ENCODE data around the gene TMCC3.
"Not testable (repeated sequence)": the region's sequence is repeated elsewhere in the genome, so short reads cannot be mapped to it uniquely, and the experiment has no call there.

TMCC3 gene

DNA sequence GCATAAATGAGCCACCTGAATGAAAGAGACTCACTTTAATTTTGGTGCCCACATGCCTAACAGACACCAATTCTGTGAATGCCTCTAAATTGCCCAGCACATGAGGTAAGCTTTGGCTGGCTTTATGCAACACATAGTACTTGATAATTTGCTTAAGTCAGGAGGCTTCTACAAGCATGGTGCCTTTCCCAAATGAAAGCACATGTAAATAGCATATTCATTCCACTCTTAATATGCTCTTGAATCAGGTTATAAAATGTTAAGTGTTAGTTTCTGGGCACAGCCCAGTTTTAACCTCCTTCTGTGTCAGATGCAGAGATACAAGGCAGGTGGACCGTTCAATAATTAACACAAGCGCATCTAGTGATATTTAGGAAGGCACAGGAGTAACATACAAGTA, 15.6 kb downstream of the TMCC3 start:
- no peak for DNase-seq (ENCODE audit: low read depth)

DNA sequence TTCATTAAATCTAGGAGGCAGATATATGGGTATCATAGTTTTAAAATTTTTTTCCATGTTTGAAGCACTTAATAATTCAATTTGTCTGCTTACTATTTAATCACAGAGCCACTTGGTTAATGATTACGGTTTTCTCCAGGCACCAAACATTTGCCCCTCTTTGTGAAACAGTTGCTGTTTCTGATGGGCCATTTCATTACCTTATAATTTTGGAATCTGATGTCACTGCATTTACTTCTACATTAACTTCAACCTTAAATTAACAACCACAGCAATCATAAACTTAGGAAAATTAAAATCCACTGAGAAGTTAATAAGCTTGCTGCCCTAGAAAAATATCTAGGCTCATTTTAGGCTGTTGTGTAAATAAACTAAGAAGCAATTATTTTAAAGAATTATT, 17.0 kb downstream of the TMCC3 start:
- no peak for DNase-seq (ENCODE audit: low read depth)

DNA sequence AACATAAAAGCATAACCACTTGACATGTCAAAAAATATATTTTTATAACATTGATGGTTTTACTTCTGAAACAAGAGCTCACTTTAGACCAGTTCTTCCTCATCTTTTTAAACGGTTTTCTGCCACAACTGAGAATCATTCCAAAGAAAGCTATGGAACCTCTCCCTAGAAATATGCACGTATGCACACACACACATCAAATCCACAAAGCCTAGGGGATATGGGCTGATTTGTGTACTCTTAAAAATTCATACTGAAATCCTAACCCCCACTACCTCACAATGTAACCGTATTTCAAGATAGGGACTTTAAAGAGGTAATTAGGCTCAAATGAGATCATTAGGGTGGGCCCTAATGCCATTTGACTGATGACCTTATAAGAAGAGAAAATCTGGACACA, 19.3 kb downstream of the TMCC3 start:
- no peak for DNase-seq (ENCODE audit: low read depth)

DNA sequence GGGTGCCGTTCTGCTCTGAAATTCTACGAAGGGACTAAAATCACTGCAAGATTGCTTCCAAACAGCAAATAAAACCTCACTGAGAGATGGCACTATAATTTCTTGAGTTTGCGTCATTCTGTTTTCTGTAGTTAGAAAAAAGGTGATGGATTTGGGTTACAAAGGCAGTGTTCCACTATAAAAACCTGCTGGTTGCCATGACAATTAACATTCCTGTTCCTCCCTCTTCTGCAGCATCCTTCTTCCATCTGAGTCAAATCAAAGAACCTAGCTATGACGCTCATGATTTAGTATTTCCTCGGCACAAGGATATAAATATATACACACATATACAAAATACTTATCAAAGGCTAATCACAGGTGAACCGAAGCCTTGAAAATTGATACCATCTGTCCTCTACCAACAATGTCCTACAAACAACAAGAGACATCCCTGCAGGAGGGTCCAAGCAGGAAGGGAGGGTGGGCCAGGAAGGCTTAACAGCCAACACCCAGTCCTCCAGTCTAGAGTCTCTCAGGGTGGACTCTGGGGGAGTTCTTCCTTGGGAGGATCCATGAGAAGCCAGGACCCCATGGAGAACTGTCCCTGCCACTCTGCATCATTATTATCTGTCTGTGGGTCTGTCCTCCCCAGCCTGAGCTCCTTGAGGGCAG, 21.4 kb downstream of the TMCC3 start:
- no peak for DNase-seq (ENCODE audit: low read depth)

GRCh38 chr12:94628369-94628768, 22.0 kb downstream of the TMCC3 start:
- no peak for DNase-seq (ENCODE audit: low read depth)

GRCh38 chr12:94625531-94625930, 24.8 kb downstream of the TMCC3 start:
- DNase-seq (ENCODE audit: low read depth): no peak

DNA sequence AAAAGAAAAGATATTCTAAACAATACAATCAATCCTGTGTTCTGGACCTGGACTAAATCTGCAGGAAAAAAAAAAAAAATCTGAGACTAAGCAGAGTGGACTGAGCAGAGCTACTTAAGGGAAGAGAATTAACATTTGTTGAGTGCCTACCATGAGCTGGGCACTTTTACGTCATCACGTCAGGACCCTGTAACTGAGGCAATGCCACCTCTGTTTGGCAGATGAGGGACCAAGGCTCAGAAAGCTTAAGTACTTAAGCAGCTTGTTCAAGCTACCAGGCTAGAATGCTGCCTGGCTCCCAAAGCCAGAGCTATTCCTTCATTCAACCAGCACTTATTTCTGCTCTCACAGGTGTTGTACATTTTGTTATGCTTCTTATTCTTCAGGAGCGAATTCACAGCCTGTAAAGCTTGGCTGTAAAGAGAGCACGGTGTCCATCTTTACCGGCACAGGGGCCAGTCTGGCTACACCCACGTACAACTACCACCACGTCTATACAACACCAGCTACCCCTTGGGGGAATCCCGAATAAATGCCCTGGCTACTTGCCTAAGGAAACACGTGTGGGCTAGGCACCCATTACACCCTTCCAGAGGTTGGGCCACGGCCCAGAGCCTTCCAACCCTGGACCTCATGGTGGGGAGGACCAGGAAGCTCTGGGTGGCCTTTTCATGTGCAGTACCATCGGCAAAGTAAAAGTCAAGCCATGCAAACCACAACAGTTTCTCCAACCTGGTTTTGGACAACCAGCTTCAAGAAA, 27.0 kb downstream of the TMCC3 start:
- no peak for DNase-seq (ENCODE audit: low read depth)

- no peak for DNase-seq (ENCODE audit: low read depth)
These were observed 27.9 kb downstream of the TMCC3 start for GRCh38 chr12:94622475-94622874.

- no peak for DNase-seq (ENCODE audit: low read depth)
These were observed 28.5 kb downstream of the TMCC3 start for GRCh38 chr12:94621662-94622359.

DNA sequence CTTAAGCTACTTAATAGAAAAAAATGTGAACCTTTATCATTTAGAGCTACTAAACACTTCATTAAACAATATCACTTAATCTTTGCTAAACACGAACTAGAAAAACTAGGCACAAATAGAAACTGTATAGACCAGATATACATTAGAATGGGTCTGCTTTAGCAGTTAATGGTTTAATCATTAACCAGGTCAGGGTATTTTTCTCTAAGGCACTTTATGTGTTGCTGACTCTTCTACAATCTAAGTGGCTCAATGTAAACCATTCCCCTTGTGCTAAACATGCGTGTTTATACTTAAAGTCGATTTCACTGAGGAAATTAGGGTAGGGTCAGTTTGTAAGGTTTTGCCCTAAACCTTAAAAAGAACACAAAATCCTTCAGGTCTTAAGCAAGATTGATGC, 29.7 kb downstream of the TMCC3 start:
- no peak for DNase-seq (ENCODE audit: low read depth)

DNA sequence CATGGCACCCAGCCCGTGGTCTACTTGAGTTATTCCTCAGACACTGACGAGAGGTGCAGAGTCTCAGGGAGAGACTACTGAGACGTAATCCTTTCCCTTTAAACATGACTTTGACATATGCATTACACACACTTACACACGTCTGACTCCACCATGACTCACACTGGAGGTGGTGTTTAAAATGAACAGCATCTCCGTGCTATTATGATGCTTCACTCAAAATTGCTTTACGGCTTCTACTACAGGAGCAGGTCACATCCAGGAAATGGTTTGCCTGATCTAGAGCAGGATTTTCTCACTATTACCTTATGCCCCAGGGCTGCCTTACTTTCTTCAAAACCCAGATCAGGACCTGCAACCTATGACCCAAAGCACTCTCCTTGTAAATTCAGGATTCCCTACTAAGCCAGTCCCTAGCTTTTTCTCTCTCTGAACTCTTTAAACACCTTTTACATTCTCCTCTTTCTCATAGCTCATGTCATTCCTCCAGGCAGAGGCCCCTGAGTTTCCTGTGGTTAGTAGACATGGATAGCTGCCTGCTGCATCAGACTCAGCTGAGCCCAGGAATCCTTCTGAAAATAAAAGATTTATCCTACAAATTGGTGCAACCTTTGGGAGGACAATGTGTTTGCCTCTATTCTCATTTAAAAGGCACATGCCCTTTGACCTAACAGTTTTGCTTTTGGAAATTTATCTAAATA, 31.2 kb downstream of the TMCC3 start:
- DNase-seq (ENCODE audit: low read depth): no peak

- no peak for DNase-seq (ENCODE audit: low read depth)
These were observed 33.3 kb downstream of the TMCC3 start for GRCh38 chr12:94617101-94617500.

DNA sequence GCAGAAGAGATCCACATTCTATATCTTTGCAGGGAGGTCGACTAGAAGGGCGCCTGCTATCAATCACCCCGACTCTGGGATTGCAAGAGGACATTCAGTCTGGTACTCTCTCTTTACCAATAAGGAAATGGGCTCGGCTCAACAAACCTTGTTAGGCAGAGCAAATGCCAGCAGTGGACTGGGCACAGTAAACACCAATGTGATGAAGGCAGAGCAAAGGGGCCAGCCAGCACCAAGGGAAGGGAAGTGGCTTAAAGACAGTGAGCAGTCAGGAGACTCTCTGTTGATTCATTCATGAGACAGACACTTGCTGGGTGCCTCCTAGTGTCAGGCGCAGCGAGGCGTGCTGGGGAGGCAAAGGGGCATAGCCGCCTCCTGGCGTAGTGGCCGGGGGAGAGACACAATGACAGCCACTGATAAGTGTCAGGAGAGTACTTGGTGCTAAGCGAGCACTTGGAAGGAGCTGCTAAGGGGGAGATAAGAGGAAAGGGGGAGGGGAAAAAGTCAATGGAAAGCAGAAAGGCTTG, 34.1 kb downstream of the TMCC3 start:
- DNase-seq (ENCODE audit: low read depth): no peak

- DNase-seq (ENCODE audit: low read depth): no peak
These were observed 34.8 kb downstream of the TMCC3 start for GRCh38 chr12:94615260-94616181.

GRCh38 chr12:94614288-94614721, 36.1 kb downstream of the TMCC3 start:
- no peak for DNase-seq (ENCODE audit: low read depth)

DNA sequence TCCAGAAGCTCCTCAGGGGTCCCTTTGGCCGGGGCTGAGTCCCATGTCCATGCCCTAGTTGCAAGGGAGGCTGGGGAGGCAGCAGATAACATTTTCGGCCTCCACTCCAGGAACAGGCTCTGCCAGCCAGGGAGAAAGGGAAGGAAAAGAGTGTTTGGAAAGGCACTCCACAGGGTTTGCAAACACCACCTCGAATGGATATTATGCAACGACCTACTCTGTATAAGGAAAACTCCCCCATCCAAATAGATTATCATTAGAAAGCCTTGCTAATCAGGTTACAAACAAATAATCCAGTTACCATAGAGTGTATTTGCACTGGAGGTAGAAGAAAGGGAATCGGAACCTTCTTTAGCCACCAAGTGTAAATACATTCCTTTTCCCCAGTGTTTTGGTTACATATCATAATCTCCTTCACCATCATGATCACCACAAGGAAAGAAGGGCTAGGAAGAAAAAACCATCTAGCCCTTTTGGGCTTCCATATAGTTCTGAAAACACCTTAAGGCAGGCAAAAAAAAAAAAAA, 40.4 kb downstream of the TMCC3 start:
- no peak for DNase-seq (ENCODE audit: low read depth)

- not testable (repeated sequence) for DNase-seq (ENCODE audit: low read depth)
These were observed 43.5 kb downstream of the TMCC3 start for GRCh38 chr12:94606810-94607209.

- no peak for DNase-seq (ENCODE audit: low read depth)
These were observed 46.0 kb downstream of the TMCC3 start for GRCh38 chr12:94604366-94604698.

DNA sequence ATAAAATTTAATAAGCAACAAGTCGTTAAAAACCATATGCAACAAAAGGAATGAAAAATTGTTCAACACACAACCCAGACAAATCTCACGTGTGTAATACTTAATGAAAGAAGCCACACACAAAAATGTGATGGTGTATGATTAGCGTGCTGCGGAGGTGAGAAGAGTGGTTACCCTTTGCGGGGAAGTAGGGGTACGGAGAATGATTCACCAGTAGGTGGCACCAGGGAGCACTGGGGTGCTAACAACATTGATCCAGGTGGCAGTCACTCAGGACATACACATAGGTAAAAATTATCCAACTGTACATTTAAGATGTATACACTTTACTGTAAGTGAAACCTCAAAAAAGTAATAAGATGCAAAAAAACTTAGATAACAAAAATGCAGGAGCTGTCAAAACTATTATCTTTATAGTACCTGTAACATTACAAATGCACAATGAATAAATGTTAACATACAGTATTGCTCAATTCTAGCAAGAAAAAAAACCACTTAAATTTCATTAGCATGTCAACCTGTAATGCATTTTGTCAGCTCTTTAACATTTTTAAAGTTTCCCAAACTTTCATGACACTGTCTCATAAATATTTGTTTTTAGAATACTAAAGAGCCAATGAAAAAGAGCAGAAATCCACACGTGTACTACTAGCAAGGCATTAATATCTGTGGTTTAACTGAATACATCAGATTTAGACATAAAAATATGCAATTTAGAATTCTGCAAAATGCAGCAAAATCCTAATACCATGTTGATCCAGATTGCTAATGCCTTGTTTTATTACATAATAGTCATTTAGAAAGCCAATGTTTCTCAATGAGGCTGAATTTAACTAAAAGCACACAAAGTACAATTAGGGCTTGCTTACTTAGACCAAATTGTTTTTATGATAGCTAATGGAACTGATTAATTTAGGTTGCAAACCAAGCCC, 46.7 kb downstream of the TMCC3 start:
- peak; percentile 27 for DNase-seq (ENCODE audit: low read depth)

- DNase-seq (ENCODE audit: low read depth): no peak
These were observed 48.3 kb downstream of the TMCC3 start for GRCh38 chr12:94602024-94602423.

Data from stimulated activated CD8-positive, alpha-beta memory T cell treated with anti-CD3 and anti-CD28 coated beads, Interleukin-15, amount 100 ng/mL, for 1 hour (primary cell).